DOHH2 (cell line): Measurements from ENCODE around the gene KLRF1.

Experiments
- H3F3A ChIP-seq: fragments of 200-600 bp; sonication (generic), shearing (Covaris generic); 2 replicates; pipeline ENCODE4 v1.6.0; 2016; ENCODE audit warnings: antibody characterized with exemption, mild to moderate bottlenecking; ENCODE audit not compliant: control insufficient read depth, insufficient read depth
- H3K27ac ChIP-seq: fragments of 200-600 bp; sonication (generic); 2 replicates; pipeline ENCODE4 v1.5.1; 2014; ENCODE audit warnings: low read depth, mild to moderate bottlenecking, low read length, moderate library complexity
- H3K27me3 ChIP-seq: fragments of 200-600 bp; sonication (generic); 2 replicates; pipeline ENCODE4 v1.6.1; 2014; ENCODE audit warnings: mild to moderate bottlenecking, low read length, mixed read lengths; ENCODE audit not compliant: control insufficient read depth
- H3K36me3 ChIP-seq: fragments of 200-600 bp; sonication (generic); 2 replicates; pipeline ENCODE4 v1.6.1; 2014; ENCODE audit warnings: mild to moderate bottlenecking, low read length, moderate library complexity, mixed read lengths; ENCODE audit not compliant: control insufficient read depth
- H3K4me1 ChIP-seq: fragments of 200-600 bp; sonication (generic); 2 replicates; pipeline ENCODE4 v1.6.1; 2014; ENCODE audit warnings: mild to moderate bottlenecking, low read length, mixed read lengths; ENCODE audit not compliant: control insufficient read depth
- H3K4me2 ChIP-seq: fragments of 200-600 bp; sonication (generic); 2 replicates; pipeline ENCODE4 v1.6.0; 2014; ENCODE audit warnings: mild to moderate bottlenecking, low read length, moderate library complexity
- H3K4me3 ChIP-seq: fragments of 200-600 bp; sonication (generic); 2 replicates; pipeline ENCODE4 v1.5.1; 2014; ENCODE audit warnings: mild to moderate bottlenecking, low read length, mixed read lengths
- H3K79me2 ChIP-seq: fragments of 200-600 bp; sonication (generic); 2 replicates; pipeline ENCODE4 v1.6.1; 2014; ENCODE audit warnings: mild to moderate bottlenecking, low read length, mixed read lengths; ENCODE audit not compliant: control insufficient read depth
- H3K9me2 ChIP-seq: fragments of 200-600 bp; sonication (generic); replicated peaks from 2 replicates; pipeline ENCODE4 v1.6.1; 2014; ENCODE audit warnings: mild to moderate bottlenecking, low read length, mixed read lengths; ENCODE audit not compliant: control insufficient read depth
- H3K9me3 ChIP-seq: fragments of 200-600 bp; sonication (generic); 2 replicates; pipeline ENCODE4 v1.6.1; 2014; ENCODE audit warnings: antibody characterized with exemption, low read length, mixed read lengths; ENCODE audit not compliant: control insufficient read depth, insufficient read depth
- H4K20me1 ChIP-seq: fragments of 200-600 bp; sonication (generic); 2 replicates; pipeline ENCODE4 v1.6.0; 2014; ENCODE audit warnings: low read depth, mild to moderate bottlenecking, antibody characterized with exemption, low read length, moderate library complexity; ENCODE audit not compliant: control insufficient read depth, insufficient read depth
- EZH2phosphoT487 ChIP-seq: fragments of 200-600 bp; sonication (generic); IDR thresholded peaks from 2 replicates; pipeline ENCODE4 v1.6.1; 2017; ENCODE audit warnings: borderline replicate concordance, mild to moderate bottlenecking, antibody characterized with exemption, low read length, moderate library complexity, mixed read lengths
- TF ChIP-seq, protein P1 (sequence below): fragments of 200-600 bp; sonication (generic); IDR thresholded peaks from one replicate; pipeline ENCODE4 v1.5.1; 2014; ENCODE audit warnings: antibody characterized with exemption, mild to moderate bottlenecking, low read depth, low read length; ENCODE audit not compliant: poor library complexity, severe bottlenecking

KLRF1 gene

DNA sequence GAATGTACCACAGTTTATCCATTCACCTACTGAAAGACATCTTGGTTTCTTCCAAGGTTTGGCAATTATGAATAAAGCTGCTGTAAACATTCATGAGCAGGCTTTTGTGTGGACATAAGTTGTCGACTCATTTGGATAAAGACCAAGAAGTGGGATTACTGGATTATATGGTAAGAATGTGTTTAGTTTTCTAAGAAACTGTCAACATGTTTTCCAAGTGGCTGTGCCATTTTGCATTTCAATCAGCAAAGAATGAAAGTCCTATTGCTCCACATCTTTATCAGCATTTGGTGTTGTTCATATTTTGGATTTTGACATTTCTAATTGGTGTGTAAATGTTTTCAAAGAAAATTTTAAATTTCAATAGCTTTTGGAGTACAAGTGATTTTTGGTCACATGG is 27.3 kb upstream of the KLRF1 start:
- H3K27ac ChIP-seq: no peak overlapping the region
- H3K27me3 ChIP-seq: peaks cover 46% of the 10 kb centered on the region
- H3K9me2 ChIP-seq: no peaks in the 10 kb centered on the region
- H3K9me3 ChIP-seq: no peaks in the 10 kb centered on the region
- no peaks in the 10 kb centered on the region for H3K36me3 ChIP-seq
- H3F3A ChIP-seq: no peaks in the 10 kb centered on the region
- H4K20me1 ChIP-seq: no peaks in the 10 kb centered on the region
- H3K4me2 ChIP-seq: no peak overlapping the region
- no peaks in the 10 kb centered on the region for H3K79me2 ChIP-seq
- H3K4me1 ChIP-seq: peaks cover 5% of the 10 kb centered on the region
- no peak overlapping the region for H3K4me3 ChIP-seq
- no peak for TF ChIP-seq EZH2phosphoT487
- TF ChIP-seq, protein P1, sequence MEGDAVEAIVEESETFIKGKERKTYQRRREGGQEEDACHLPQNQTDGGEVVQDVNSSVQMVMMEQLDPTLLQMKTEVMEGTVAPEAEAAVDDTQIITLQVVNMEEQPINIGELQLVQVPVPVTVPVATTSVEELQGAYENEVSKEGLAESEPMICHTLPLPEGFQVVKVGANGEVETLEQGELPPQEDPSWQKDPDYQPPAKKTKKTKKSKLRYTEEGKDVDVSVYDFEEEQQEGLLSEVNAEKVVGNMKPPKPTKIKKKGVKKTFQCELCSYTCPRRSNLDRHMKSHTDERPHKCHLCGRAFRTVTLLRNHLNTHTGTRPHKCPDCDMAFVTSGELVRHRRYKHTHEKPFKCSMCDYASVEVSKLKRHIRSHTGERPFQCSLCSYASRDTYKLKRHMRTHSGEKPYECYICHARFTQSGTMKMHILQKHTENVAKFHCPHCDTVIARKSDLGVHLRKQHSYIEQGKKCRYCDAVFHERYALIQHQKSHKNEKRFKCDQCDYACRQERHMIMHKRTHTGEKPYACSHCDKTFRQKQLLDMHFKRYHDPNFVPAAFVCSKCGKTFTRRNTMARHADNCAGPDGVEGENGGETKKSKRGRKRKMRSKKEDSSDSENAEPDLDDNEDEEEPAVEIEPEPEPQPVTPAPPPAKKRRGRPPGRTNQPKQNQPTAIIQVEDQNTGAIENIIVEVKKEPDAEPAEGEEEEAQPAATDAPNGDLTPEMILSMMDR: no peak

DNA sequence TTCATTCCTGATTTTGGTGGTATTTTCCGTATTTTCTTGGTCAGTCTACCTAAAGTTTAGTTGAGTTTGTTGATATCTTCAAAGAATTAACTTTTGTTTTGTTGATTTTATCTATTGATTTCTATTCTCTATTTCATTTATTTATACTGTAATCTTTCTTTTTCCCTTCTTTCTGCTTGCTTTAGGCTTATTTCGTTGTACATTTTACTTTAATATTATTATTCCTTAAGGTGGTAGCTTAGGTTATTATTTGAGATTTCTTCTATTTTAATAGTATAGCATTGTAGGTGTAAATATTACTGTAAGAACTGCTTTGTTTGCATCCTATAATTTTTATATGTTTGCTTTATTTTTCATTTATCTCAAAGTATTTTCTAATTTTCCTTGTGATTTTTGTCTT is 21.4 kb upstream of the KLRF1 start:
- Histone ChIP-seq H3K4me1 (no peaks in the 10 kb centered on the region), H3K4me2 (no peak overlapping the region), H3K9me3 (no peaks in the 10 kb centered on the region)

DNA sequence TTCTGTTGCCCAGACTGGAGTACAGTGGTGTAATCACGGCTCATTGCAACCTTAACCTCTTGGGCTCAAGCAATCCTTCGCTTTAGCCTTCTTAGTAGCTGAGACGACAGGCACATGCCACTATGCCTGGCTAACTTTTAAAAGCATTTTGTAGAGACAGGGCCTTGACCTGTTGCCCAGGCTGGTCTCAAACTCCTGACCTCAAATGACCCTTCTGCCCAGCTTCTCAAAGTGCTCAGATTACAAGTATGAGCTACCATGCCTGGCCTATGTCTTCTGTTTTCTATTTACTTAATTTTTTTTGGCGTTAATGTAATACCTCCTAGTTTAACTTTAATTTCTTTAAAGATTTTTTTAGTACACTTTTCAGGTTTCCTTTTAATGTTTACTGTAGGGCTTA is 20.6 kb upstream of the KLRF1 start:
- Histone ChIP-seq H3K4me2 (no peak overlapping the region), H3K4me3 (no peak overlapping the region), H4K20me1 (no peaks in the 10 kb centered on the region), H3K27me3 (peaks cover 55% of the 10 kb centered on the region), H3K36me3 (no peaks in the 10 kb centered on the region), H3F3A (no peaks in the 10 kb centered on the region), H3K9me2 (no peaks in the 10 kb centered on the region), H3K27ac (no peak overlapping the region), H3K9me3 (no peaks in the 10 kb centered on the region), H3K4me1 (no peaks in the 10 kb centered on the region), H3K79me2 (no peaks in the 10 kb centered on the region)
- no peak for TF ChIP-seq EZH2phosphoT487
- TF ChIP-seq, protein P1: no peak

More for the DNA sequence above, 21.4 kb upstream of the KLRF1 start:
- no peaks in the 10 kb centered on the region for H3K79me2 ChIP-seq
- TF ChIP-seq, protein P1: no peak
- TF ChIP-seq EZH2phosphoT487: no peak
- no peaks in the 10 kb centered on the region for H4K20me1 ChIP-seq
- no peak overlapping the region for H3K27ac ChIP-seq
- no peak overlapping the region for H3K4me3 ChIP-seq
- H3K36me3 ChIP-seq: no peaks in the 10 kb centered on the region
- H3K27me3 ChIP-seq: peaks cover 48% of the 10 kb centered on the region
- no peaks in the 10 kb centered on the region for H3F3A ChIP-seq
- no peaks in the 10 kb centered on the region for H3K9me2 ChIP-seq

DNA sequence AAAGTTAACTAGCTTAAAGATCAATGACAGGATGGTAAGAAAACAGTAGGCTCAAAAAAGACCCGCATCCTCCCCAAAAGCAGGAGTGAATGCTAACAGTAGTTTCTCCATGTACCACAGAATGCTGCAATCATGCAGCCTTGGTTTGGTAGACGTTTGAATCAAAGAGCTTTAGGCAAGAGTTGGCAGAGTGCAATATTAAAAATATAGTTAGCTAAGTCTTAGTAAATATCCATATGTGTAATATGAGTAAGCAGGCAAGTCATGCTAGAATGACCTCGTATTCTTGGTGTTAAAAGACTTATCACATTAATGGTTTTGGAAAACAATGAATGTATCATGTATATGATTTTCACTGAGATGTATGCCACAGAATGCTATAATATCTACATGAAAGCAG is 18.8 kb upstream of the KLRF1 start:
- Histone ChIP-seq H3K4me1 (no peaks in the 10 kb centered on the region), H3K79me2 (no peaks in the 10 kb centered on the region), H3K9me3 (no peaks in the 10 kb centered on the region), H3K36me3 (no peaks in the 10 kb centered on the region), H3K27me3 (peaks cover 50% of the 10 kb centered on the region), H3K9me2 (no peaks in the 10 kb centered on the region), H3F3A (no peaks in the 10 kb centered on the region), H3K27ac (no peak overlapping the region), H3K4me2 (no peak overlapping the region), H4K20me1 (no peaks in the 10 kb centered on the region), H3K4me3 (no peak overlapping the region)
- no peak for TF ChIP-seq EZH2phosphoT487
- TF ChIP-seq, protein P1: no peak
